Embryonic facial prominence (tissue), 1 donor: ENCODE data around the gene SH3PXD2A.

Source experiments
- DNase-seq: peaks from one replicate; pipeline ENCODE4 v3.0.0-alpha.2; 2016; ENCODE audit errors: extremely low spot score

Gene SH3PXD2A

GRCh38 chr10:103812432-103812831 lies 42.9 kb downstream of the SH3PXD2A start:
- DNase-seq = no peak

DNA sequence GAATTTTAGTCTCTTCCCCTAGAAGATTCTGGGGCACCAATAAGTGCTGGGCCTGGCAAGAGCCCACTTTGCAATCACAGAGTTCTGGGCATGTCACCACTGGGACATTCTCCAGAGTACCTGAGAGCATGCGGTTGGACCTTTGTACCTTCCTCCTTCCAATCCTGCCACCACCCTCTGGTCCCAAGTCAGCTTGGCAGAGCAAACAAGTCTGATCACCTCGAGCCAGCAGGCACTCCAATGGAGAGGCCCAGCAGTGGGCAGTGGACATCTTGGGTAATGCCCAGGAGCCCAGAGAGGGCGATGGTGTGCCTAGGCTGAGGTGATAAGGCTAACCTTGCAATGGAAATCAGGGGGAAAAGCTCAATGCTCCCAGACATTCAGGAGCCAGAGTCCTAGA lies 43.4 kb downstream of the SH3PXD2A start:
- DNase-seq = no peak

- no peak for DNase-seq
Measured at GRCh38 chr10:103811463-103811862, 43.9 kb downstream of the SH3PXD2A start.

GRCh38 chr10:103808780-103809179 lies 46.6 kb downstream of the SH3PXD2A start:
- no peak for DNase-seq

GRCh38 chr10:103807996-103808395 lies 47.4 kb downstream of the SH3PXD2A start:
- DNase-seq = no peak

DNA sequence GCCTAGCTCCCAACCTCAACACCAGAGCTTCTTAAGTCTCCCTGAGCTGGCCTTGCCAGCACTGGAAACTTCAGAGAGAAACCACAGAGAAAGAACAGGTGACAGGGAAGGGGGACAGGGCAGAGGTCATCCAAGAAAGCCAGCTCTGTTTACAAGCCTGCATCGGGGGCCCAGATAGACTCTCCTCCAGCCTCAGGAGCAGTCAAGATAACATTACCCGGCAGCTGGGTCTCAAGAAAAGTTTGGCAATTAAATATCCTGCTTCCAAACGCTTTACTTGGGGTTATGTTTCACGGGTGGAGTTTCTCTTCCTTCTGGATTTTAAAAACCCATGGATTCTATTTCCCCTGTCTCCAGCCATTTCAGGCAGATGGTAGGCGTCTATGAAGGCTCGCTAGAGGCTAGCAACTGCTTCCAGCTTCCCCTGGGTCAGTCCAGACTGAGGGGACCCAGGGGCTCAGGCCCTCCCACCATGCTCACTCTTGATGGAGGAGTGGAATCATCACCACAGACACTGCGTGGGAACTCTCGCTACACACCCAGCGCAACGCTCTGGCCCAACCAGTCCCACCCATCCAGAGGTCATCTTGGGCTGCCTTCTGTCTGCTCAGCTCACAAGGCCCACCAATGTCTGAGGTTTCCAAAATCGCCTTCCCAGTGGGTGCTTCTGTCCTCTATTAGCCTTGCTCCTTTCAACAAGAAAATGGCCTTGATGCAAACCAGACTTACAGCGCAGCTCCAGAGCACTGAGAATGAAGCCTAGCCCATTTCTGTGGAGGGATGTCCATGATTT lies 48.8 kb downstream of the SH3PXD2A start:
- DNase-seq = no peak

DNA sequence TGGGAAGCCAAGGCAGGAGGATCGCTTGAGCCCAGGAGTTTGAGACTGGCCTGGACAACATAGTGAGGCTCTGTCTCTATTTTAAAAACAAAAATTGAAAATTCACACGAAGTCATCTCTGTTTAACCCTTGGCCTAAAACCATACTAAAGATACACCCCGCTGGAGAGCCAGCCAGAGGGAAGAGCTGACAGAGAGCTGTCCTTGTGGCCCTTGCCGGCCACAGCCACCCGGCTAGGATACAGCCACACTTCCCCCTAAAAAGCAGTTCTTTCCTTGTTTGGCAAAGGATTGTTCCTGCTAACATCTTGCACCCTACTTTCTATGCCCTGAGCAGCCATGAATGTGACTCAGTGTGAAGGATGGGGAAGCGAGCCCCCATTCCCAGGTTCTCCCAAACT lies 49.6 kb downstream of the SH3PXD2A start:
- no peak for DNase-seq

- no peak for DNase-seq
Measured at GRCh38 chr10:103804871-103805270, 50.5 kb downstream of the SH3PXD2A start.

- no peak for DNase-seq
Measured at GRCh38 chr10:103803941-103804340, 51.4 kb downstream of the SH3PXD2A start.

GRCh38 chr10:103802637-103803353 lies 52.6 kb downstream of the SH3PXD2A start:
- no peak for DNase-seq

GRCh38 chr10:103802081-103802480 lies 53.3 kb downstream of the SH3PXD2A start:
- DNase-seq = no peak

GRCh38 chr10:103800789-103801540 lies 54.4 kb downstream of the SH3PXD2A start:
- no peak for DNase-seq

DNA sequence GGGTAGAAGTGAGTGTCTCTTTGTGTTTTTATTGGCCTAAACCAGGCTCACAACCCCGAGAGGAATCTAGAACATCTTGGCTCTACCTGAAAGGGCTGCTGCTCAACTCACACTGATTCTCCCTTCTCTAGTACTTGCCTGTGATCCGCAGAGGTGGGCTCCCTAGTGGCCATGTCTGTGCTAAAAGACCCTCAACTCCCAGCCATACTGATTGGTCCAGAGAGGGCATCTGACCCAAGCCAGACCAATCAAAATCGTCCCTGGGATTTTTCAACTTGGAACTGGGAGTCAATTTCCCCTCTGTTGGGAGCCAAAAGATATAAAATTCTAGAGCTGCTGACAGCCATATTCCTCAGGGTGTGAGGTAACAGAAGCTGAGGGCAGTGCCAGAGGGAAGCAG lies 55.3 kb downstream of the SH3PXD2A start:
- no peak for DNase-seq

DNA sequence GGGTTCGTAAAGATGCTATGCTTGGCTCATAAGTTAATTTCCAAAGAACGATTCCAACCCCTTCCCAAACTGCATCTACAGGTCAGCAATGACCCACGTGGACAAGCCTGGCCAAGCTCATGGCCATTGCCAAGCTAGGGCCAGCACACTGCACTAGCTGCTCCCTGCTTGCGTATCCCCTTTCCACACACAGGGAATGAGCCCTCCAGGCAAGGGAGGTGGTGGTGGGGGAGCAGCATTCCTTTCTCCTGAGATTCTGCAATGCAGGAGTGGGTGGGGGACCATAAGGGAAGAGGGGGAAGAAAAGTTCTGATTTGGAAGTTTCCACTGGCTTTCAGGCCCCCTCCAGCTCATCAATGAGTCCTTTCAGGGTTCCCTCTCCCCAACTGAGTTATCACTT lies 56.0 kb downstream of the SH3PXD2A start:
- no peak for DNase-seq

DNA sequence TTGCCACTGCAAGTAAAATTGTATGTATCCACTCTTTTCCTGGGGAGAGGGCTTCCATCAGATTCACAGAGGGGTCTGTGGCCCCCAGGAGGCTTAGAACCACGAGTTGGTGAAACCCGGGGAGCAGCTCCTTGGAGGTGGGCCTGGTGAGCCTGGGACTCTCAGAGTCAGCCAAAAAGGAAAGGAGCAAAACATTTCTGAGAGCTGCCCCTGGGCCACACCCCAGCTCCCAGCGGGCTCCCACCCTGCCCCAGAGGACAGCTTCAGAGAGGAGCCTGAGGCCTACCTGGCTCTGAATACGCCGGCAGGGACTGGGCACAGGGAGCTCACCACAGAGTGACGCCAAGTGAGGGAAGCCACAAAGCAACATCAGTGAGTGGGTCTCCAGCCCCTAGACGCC lies 56.9 kb downstream of the SH3PXD2A start:
- no peak for DNase-seq

DNA sequence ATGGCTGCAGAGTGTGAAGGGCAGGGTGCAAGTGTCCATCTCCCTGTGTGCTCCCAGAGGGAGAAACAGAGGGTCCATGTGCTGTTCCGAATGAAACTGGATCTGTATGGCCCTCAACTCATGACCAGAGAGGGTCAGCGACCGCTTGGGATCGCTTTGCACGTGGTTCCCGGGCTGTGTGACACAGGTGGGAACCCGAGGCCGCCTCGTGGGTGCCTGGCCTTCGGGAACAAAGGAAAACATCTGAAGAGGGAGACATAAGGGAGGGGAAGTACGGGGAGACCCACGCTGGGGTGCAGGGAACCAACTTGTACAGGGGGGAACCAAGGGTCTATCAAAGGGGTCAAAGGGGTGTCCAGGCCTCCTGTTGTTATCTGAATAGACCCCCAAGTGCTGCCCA lies 57.5 kb downstream of the SH3PXD2A start:
- DNase-seq = no peak

GRCh38 chr10:103795634-103796270 lies 59.6 kb downstream of the SH3PXD2A start:
- DNase-seq = no peak

- no peak for DNase-seq
Measured at GRCh38 chr10:103794996-103795395, 60.4 kb downstream of the SH3PXD2A start.

- DNase-seq = no peak
Measured at GRCh38 chr10:103793920-103794883, 61.2 kb downstream of the SH3PXD2A start.

DNA sequence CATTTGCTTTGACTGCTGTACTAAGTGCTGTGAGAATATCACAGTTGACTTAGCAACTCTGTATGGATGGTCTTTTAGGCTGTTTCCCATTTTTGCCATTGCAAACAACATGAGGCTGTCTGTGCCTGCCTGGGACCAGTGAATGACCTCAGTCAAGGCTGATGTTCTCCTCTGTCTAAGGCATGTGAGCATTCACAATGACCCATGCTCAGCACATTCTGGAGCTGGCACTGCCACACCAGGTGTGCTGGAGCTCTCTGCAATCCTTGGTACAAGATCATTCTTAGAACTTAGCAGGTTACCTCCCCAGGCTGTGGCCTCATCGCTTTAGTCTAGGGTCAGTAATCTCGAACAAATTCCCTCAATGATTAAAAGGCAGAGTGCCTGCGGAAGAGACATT lies 61.9 kb downstream of the SH3PXD2A start:
- no peak for DNase-seq

DNA sequence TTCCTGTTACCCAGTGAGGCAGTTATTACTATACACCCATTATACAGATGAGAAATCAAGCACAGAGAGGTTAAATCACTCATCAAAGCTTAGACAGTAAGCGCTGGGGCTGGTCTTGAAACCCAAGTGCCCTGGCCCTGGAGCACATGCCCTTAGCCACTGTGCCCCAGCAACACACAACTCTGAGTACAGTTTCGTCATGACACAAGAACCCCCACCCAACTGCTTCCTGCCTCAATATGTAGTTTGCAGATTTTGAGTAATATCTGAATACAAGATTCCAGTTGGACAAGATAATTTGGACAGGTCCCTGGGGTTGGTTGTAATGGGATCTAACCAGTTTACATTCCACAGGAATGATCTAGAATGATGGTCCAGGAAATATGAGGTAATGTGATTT lies 62.8 kb downstream of the SH3PXD2A start:
- DNase-seq = no peak
